Right lobe of liver (tissue), 6 donors: ENCODE measurements around the gene TAB2. TPM values are rescaled to one million over a fixed set of nuclear protein-coding genes. Genes with fewer than 3 reads are reported as not detected.
A peak's percentile ranks its signal among the peaks of the same experiment; 100 is the strongest.

Experiments used
- ATAC-seq, 4 donors: fragments of 200-7000 bp; cut with Tn5 transposase; one replicate each; pipeline ENCODE4 v1.9.1; 2020; ENCODE audit warnings: mild to moderate bottlenecking in 4 of 4, moderate library complexity in 4 of 4
- DNase-seq, 3 donors: peaks; one replicate each; pipeline ENCODE4 v3.0.0-alpha.2; 2020
- H3K27ac ChIP-seq, 3 donors: fragments of 200-600 bp; one replicate each; pipeline ENCODE4 v1.8.0; 2022
- H3K27me3 ChIP-seq, 2 donors: fragments of 200-600 bp; one replicate each; pipeline ENCODE4 v1.8.0; 2022
- H3K36me3 ChIP-seq, 4 donors: fragments of 200-600 bp; sonication (generic) in 1 of 4; one replicate each; pipeline versions ENCODE4 v1.5.1 to v1.8.0; 2017 to 2022; ENCODE audit warnings: control low read depth in 1 of 4
- H3K4me1 ChIP-seq, 4 donors: fragments of 200-600 bp; sonication (generic) in 1 of 4; one replicate each; pipeline versions ENCODE4 v1.5.1 to v1.8.0; 2017 to 2022; ENCODE audit warnings: control low read depth in 1 of 4
- H3K4me3 ChIP-seq, 3 donors: fragments of 200-600 bp; one replicate each; pipeline ENCODE4 v1.8.0; 2022
- H3K9me3 ChIP-seq, 4 donors: fragments of 200-600 bp; sonication (generic) in 1 of 4; one replicate each; pipeline versions ENCODE4 v1.5.1 to v1.8.0; 2017 to 2022; ENCODE audit warnings: control low read depth in 1 of 4
- CTCF ChIP-seq, 4 donors: fragments of 200-600 bp in 3 of 4; fragments of 450-650 bp in 1 of 4; IDR thresholded peaks; one replicate each; pipeline versions ENCODE4 v1.5.1 to v1.8.0; 2016 to 2022; ENCODE audit warnings: antibody characterized with exemption in 4 of 4, mild to moderate bottlenecking in 2 of 4
- POLR2A ChIP-seq: fragments of 450-650 bp; IDR thresholded peaks from one replicate; pipeline ENCODE4 v1.6.1; 2017; ENCODE audit warnings: antibody characterized with exemption, mild to moderate bottlenecking
- WGBS: methylation state at CpG from one replicate; pipeline ENCODE4 v1.1.6; 2018; ENCODE audit warnings: low coverage, low lambda C conversion rate; ENCODE audit not compliant: insufficient coverage; ENCODE audit errors: missing lambda C conversion rate; 5-methylcytosine and 5-hydroxymethylcytosine counted together
- intact Hi-C, 2 donors: fragments of 100-400 bp; cut with DNase I; formaldehyde crosslinking; loops; one replicate each; pipeline versions ENCODE4 v1.11.2 to v1.14.1; 2022
- total RNA-seq, 6 experiments: library from RNA; depleted of rRNA in 2 of 6; stranded (reverse); fragments of >200 nt in 2 of 6; fragmentation: NEBNext Ultra II Directional in 3 of 6; extraction: Animal tissue kit (Norgen Biotek cat#: 25700) in 3 of 6; gene quantifications; one replicate each; pipeline versions ENCODE4 v1.1.0 to v1.2.4, GENCODE V29; 2016 to 2023
- donor health status: DM: no; HTN: yes; CAD: no.
- donor health status: DM: no; HTN: no; CAD: no.
- donor health status: DM: no; HTN: no; CAD: no.
- donor health status: DM: no; HTN: yes; CAD: no.
- donor health status: DM: no; HTN: yes; CAD: no.

Gene TAB2
- total RNA-seq, 6 experiments from 2014 or later, result 25.5 to 33.1 (median 30.2) TPM

GRCh38 chr6:149392535-149392934 is 75.0 kb downstream of the TAB2 start:
- Histone ChIP-seq H3K9me3 (no peaks in the 10 kb centered on the region), H3K27ac (peak overlapping the region in 1 of 3 donors; percentile 15), H3K4me3 (no peak overlapping the region), H3K4me1 (peaks cover 0 to 18% (median 8%) of the 10 kb centered on the region in 4 donors), H3K36me3 (no peaks in the 10 kb centered on the region), H3K27me3 (no peaks in the 10 kb centered on the region)
- ATAC-seq, result peak in 1 of 4 donors; percentile 25
- intact Hi-C loops, result no loop called here
- no peak for TF ChIP-seq POLR2A
- no peak for TF ChIP-seq CTCF (IDR thresholded peaks at IDR 0.05)
- DNase-seq, result no peak

- H3K4me3 ChIP-seq, result no peak overlapping the region
- DNase-seq (no peak), ATAC-seq (peak in 1 of 4 donors; percentile 14)
- H3K27me3 ChIP-seq, result no peaks in the 10 kb centered on the region
- peaks cover 0 to 24% (median 10%) of the 10 kb centered on the region in 4 donors for H3K4me1 ChIP-seq
- peaks cover 0 to under 1% (median 0%) of the 10 kb centered on the region in 4 donors for H3K36me3 ChIP-seq
- H3K27ac ChIP-seq, result peak overlapping the region in 1 of 3 donors; percentile 15
- TF ChIP-seq POLR2A (no peak), CTCF (IDR thresholded peaks at IDR 0.05) (no peak)
- intact Hi-C loops, result no loop called here
- no peaks in the 10 kb centered on the region for H3K9me3 ChIP-seq
These were observed 75.6 kb downstream of the TAB2 start for GRCh38 chr6:149393002-149393679.

GRCh38 chr6:149395185-149395584 is 77.7 kb downstream of the TAB2 start:
- intact Hi-C loops, result no loop called here
- H3K4me1 ChIP-seq, result peaks cover 0 to 24% (median 10%) of the 10 kb centered on the region in 4 donors
- peaks cover 0 to 8% (median 4%) of the 10 kb centered on the region in 4 donors for H3K36me3 ChIP-seq
- no peaks in the 10 kb centered on the region for H3K9me3 ChIP-seq
- no peaks in the 10 kb centered on the region for H3K27me3 ChIP-seq
- no peak overlapping the region for H3K27ac ChIP-seq
- H3K4me3 ChIP-seq, result no peak overlapping the region
- ATAC-seq, result no peak
- TF ChIP-seq CTCF (IDR thresholded peaks at IDR 0.05) (no peak), POLR2A (no peak)
- DNase-seq, result no peak

DNA sequence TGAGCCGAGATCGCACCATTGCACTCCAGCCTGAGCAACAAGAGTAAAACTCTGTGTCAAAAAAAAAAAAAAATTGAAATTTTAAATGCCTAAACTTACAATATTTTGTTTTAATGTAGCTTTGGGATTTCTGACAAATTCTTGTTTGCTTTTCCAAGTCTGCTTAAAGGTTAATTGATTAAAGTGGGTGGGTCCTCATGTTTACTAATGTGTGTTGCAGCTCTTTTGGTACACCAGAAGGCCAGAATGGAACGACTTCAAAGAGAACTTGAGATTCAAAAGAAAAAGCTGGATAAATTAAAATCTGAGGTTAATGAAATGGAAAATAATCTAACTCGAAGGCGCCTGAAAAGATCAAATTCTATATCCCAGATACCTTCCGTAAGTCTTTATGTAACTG is 79.9 kb downstream of the TAB2 start:
- TF ChIP-seq POLR2A (no peak), CTCF (IDR thresholded peaks at IDR 0.05) (no peak)
- 42% methylated on average over 6 of the region's 6 CpGs for WGBS

More for the DNA sequence above, 79.9 kb downstream of the TAB2 start:
- DNase-seq (no peak), ATAC-seq (peak; percentile 70 to 75 (median 74))
- H3K27ac ChIP-seq, result peak overlapping the region in 2 of 3 donors; percentile 2 to 23
- H3K9me3 ChIP-seq, result no peaks in the 10 kb centered on the region
- peaks cover 0 to 24% (median 10%) of the 10 kb centered on the region in 4 donors for H3K4me1 ChIP-seq
- no peaks in the 10 kb centered on the region for H3K27me3 ChIP-seq
- peaks cover 0 to 16% (median 7%) of the 10 kb centered on the region in 4 donors for H3K36me3 ChIP-seq
- H3K4me3 ChIP-seq, result no peak overlapping the region
- intact Hi-C loops, result no loop called here
